Subcutaneous abdominal adipose tissue (tissue), 5 donors: ENCODE measurements around the gene ERF.

Experiments
- H3K27ac ChIP-seq: one replicate; pipeline ENCODE4 v1.7.0; 2013; ENCODE audit warnings: low read depth, mild to moderate bottlenecking, inconsistent platforms, low read length, moderate library complexity
- H3K27me3 ChIP-seq, 5 donors: one replicate each; pipeline ENCODE4 v1.7.0; 2013; ENCODE audit warnings: low read length in 5 of 5, inconsistent platforms in 1 of 5; ENCODE audit not compliant: control insufficient read depth in 5 of 5, insufficient read depth in 4 of 5
- H3K36me3 ChIP-seq, 5 donors: one replicate each; pipeline ENCODE4 v1.7.0; 2013; ENCODE audit warnings: low read length in 5 of 5; ENCODE audit not compliant: control insufficient read depth in 5 of 5, insufficient read depth in 5 of 5
- H3K4me1 ChIP-seq, 5 donors: one replicate each; pipeline ENCODE4 v1.7.0; 2013; ENCODE audit warnings: low read length in 5 of 5, mild to moderate bottlenecking in 3 of 5, moderate library complexity in 1 of 5; ENCODE audit not compliant: control insufficient read depth in 5 of 5, insufficient read depth in 5 of 5
- H3K4me3 ChIP-seq, 5 donors: one replicate each; pipeline ENCODE4 v1.7.0; 2013; ENCODE audit warnings: low read length in 5 of 5, low read depth in 1 of 5
- H3K9ac ChIP-seq, 5 donors: one replicate each; pipeline ENCODE4 v1.7.0; 2013; ENCODE audit warnings: low read length in 5 of 5, mild to moderate bottlenecking in 4 of 5, moderate library complexity in 3 of 5
- H3K9me3 ChIP-seq, 5 donors: one replicate each; pipeline ENCODE4 v1.7.0; 2013; ENCODE audit warnings: low read length in 5 of 5; ENCODE audit not compliant: control insufficient read depth in 5 of 5
- donor health status: healthy.
- donor health status: healthy.
- donor health status: healthy.
- donor health status: healthy.
- donor health status: healthy.

The ERF gene

GRCh38 chr19:42281827-42282762, 27.2 kb upstream of the ERF start:
- Histone ChIP-seq H3K4me3 (peak overlapping the region in 4 of 5 donors; percentile 40 to 81 (median 58)), H3K27me3 (no peaks in the 10 kb centered on the region), H3K9me3 (no peaks in the 10 kb centered on the region), H3K27ac (peak overlapping the region; percentile 90), H3K9ac (peak overlapping the region in 3 of 5 donors; percentile 4 to 68 (median 68)), H3K4me1 (peaks cover 21 to 84% (median 74%) of the 10 kb centered on the region in 5 donors), H3K36me3 (peaks cover 0 to 5% (median 2%) of the 10 kb centered on the region in 5 donors)

GRCh38 chr19:42281146-42281826, 26.4 kb upstream of the ERF start:
- Histone ChIP-seq H3K9ac (peak overlapping the region in 4 of 5 donors; percentile 53 to 68 (median 62)), H3K36me3 (peaks cover 0 to 1% (median 0%) of the 10 kb centered on the region in 5 donors), H3K4me3 (peak overlapping the region in 4 of 5 donors; percentile 24 to 81 (median 58)), H3K4me1 (peaks cover 21 to 87% (median 77%) of the 10 kb centered on the region in 5 donors), H3K9me3 (no peaks in the 10 kb centered on the region), H3K27me3 (no peaks in the 10 kb centered on the region), H3K27ac (peak overlapping the region; percentile 90)

DNA sequence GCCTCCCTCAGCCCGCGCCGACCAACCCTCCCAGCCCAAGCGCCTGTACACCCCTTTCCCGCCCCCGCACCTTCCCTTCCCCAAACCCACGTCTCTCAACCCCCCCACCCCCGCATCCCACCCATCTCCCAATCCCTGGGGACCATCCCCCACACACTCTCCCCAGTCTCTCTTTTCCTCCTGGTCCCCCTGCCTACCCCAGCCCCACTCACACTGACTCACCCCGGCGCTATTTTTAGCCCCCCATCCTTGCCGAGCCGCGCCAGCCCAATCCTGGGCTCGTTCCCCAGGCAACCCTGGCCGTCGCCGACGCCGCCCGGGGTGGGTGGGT, 25.9 kb upstream of the ERF start:
- no peaks in the 10 kb centered on the region for H3K27me3 ChIP-seq
- H3K4me3 ChIP-seq: peak overlapping the region in 4 of 5 donors; percentile 75 to 83 (median 82)
- H3K9ac ChIP-seq: peak overlapping the region in 4 of 5 donors; percentile 39 to 85 (median 77)
- H3K27ac ChIP-seq: peak overlapping the region; percentile 87
- H3K4me1 ChIP-seq: peaks cover 19 to 87% (median 77%) of the 10 kb centered on the region in 5 donors
- no peaks in the 10 kb centered on the region for H3K9me3 ChIP-seq
- H3K36me3 ChIP-seq: peaks cover 0 to 4% (median 0%) of the 10 kb centered on the region in 5 donors

DNA sequence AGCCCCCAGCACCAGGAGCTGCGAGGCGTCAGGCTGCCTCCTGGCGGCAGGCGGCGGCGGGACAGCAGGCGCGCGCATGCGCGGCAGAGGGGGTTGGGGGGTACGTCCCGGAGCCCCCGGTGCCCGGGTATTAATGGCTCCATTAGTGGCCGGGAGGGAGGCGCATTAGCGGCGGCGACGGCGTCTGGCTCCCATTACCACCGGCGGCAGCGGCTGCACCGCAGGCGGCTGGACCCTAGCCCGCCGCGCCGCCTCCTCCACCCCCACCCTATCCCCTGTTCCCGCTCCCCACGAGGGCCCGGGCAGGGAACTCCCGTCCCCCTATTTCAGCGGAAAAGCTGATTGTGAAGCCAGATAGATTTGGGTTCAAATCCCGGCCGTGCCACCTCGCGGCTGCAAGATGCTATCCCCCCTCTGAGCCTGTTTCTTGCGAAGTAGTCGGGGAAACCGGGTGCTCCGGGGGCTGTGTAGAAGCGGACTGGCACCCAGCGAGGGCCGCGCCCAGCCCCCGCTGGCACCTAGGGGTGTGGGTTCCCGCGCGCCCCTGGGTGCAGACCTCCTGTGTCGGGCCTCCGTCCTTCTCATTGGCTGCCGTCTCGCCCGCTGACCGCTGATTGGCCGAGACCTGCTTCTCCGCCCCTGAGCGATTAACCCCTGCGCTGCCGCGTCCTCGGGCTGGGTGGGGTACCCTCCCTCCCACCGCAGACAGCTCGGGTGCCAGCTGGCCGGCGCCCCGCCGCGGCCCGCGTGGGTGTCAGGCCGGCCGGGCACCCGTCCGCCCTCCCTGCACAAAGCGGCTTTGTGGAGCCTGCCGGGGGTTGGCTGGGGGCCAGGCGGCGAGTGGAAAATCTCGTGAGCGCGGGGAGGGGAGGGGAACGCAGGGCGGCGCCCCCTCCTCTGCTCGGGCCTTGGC, 25.2 kb upstream of the ERF start:
- H3K36me3 ChIP-seq: peaks cover 0 to 6% (median 2%) of the 10 kb centered on the region in 5 donors
- H3K9ac ChIP-seq: peak overlapping the region in 4 of 5 donors; percentile 75 to 85 (median 78)
- no peaks in the 10 kb centered on the region for H3K27me3 ChIP-seq
- peaks cover 14 to 83% (median 73%) of the 10 kb centered on the region in 5 donors for H3K4me1 ChIP-seq
- H3K9me3 ChIP-seq: no peaks in the 10 kb centered on the region
- H3K27ac ChIP-seq: peak overlapping the region; percentile 87
- peak overlapping the region; percentile 68 to 83 (median 81) for H3K4me3 ChIP-seq

GRCh38 chr19:42279155-42279901, 24.4 kb upstream of the ERF start:
- Histone ChIP-seq H3K4me1 (peaks cover 11 to 80% (median 68%) of the 10 kb centered on the region in 5 donors), H3K9me3 (no peaks in the 10 kb centered on the region), H3K27ac (peak overlapping the region; percentile 87), H3K27me3 (no peaks in the 10 kb centered on the region), H3K36me3 (peaks cover 0 to 14% (median 10%) of the 10 kb centered on the region in 5 donors), H3K4me3 (peak overlapping the region; percentile 52 to 83 (median 81)), H3K9ac (peak overlapping the region; percentile 28 to 85 (median 76))

DNA sequence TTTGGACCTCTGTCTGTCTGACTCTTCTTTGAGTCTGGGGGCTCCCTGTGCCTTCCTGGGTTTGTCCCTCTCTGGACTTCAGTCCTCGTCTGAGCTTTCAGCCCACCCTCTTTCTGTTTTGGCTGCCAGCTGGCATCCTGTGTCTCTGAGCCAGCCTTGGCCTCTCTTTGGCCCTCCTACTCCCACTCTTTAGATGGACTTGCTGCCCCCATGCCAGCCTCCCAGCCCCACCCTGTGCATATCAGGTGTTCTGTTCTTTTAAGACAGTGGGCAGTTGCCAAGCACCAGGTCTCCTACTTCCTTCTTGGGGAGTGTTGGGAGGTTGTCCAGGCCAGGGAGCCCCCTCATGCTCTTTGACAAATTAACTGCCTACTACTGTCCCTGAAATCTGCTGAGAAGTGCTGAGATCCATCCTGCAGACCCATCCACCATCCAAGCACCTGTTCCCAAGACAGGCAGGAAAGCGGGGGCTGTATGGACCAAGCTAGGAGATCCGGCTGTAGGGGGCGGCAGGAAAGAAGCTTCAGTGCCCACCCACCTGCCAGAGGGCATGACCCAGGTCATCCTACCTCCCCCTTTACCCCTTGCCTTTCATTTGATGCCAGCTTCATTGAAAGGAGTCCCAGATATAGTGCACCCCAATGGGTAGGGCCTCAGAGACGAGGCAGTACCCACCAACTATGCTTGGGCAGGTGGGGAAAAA, 23.7 kb upstream of the ERF start:
- peak overlapping the region; percentile 87 for H3K27ac ChIP-seq
- peaks cover 0 to 21% (median 17%) of the 10 kb centered on the region in 5 donors for H3K36me3 ChIP-seq
- no peaks in the 10 kb centered on the region for H3K27me3 ChIP-seq
- H3K9ac ChIP-seq: peak overlapping the region in 4 of 5 donors; percentile 28 to 85 (median 77)
- H3K9me3 ChIP-seq: no peaks in the 10 kb centered on the region
- H3K4me3 ChIP-seq: peak overlapping the region in 3 of 5 donors; percentile 75 to 82 (median 81)
- peaks cover 11 to 81% (median 68%) of the 10 kb centered on the region in 5 donors for H3K4me1 ChIP-seq

DNA sequence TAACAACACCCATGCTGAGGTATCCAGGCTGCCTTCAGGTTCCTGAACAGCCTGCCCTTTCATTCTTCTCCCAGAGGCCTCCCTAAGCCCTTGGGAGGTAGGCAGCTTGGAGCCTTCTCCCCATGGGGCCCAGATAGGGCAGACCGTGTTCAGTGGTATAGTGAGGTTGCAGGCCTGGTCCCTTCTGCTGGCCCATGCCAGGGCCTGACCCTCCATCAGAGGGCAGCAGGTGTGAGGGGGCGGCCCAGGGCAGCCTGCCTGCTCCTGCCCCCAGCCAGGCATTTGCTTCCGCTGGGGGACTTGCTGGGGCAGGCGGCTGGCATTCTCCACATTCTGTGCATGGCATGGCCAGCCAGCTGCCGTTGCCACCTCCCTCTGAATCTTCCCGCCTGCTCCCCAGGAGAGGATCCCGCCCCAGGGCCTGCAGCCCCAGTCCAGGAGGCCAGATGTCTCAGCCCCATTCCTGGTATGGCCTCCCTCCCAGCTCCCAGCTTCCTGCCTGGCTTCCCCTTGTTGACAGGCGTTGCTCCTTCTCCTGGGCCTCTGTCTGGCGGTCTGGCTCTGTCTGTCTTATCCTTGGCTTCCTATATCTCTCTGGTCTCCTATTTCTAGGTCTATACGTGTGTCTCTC, 23.0 kb upstream of the ERF start:
- Histone ChIP-seq H3K27ac (peak overlapping the region; percentile 87), H3K9ac (peak overlapping the region in 4 of 5 donors; percentile 2 to 65 (median 64)), H3K27me3 (no peaks in the 10 kb centered on the region), H3K4me1 (peaks cover 7 to 75% (median 62%) of the 10 kb centered on the region in 5 donors), H3K9me3 (no peaks in the 10 kb centered on the region), H3K4me3 (peak overlapping the region in 1 of 5 donors; percentile 11), H3K36me3 (peaks cover 0 to 28% (median 24%) of the 10 kb centered on the region in 5 donors)

DNA sequence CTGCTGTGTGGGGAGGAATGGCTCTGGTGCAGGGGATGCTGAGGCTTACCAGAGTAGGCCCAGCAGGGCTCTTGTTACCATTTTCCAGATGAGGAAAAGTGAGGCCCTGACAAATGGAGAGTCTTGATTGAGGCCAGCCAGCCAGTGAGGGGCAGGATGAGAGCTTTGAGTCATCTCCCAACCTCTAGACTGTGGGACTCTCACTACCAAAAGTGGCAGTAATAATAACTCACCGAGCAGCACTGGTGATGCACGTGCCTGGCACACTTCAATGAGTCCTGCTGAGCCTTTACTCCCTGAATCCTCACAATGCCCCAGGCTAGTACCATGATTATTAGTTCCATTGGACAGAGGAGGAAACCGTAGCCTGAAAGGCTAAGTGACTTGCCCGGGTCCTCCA, 21.9 kb upstream of the ERF start:
- Histone ChIP-seq H3K4me1 (peaks cover 7 to 65% (median 52%) of the 10 kb centered on the region in 5 donors), H3K4me3 (no peak overlapping the region), H3K36me3 (peaks cover 0 to 39% (median 35%) of the 10 kb centered on the region in 5 donors), H3K27ac (no peak overlapping the region), H3K9me3 (no peaks in the 10 kb centered on the region), H3K9ac (no peak overlapping the region), H3K27me3 (no peaks in the 10 kb centered on the region)
